HG02970 (cell line): Measurements from ENCODE around the gene PNMT.

Source experiments
- ATAC-seq: cut with Tn5 transposase; IDR thresholded peaks from one replicate; pipeline ENCODE4 v1.9.1; 2021; ENCODE audit warnings: mild to moderate bottlenecking, moderate library complexity, moderate number of reproducible peaks; ENCODE audit not compliant: unreplicated experiment, low FRiP score

PNMT gene

DNA sequence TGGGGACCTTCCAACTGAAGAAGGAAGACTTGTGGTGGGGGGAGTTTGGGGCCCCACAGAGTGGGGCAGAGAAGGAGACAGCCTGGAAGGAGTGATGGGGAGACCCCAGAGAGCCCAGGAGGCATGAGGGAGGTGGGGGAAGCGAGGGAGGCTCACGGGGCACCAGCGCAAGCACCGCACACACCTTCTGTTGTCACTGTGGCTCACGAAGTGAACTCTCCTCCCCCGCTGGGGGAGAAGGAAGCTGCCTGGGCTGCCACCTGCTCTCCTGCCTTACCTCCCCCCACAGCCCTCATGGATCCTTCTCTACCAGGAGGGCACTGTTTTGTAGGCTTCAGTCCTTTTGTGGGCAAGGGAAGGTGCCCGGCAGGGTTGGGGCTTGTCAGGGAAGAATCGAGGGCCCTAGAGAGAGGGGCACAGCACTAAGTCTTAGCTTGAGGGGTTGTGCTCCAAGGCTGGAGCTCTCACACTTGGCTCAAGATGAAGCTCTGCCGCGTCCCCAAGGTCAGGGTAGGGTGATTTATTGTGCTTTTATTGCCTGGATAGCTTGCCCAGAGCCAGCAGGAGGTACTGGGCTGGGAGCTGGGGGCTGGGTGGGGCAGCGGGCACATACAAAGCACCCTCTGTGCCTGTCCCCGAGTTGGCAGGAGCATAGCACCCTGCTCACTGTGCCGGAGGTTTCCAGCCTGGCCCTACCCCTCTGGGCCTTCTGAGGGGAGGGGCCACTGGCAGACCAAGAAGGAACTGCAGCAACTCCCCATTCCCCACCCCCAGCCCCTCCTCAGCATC is 35.9 kb upstream of the PNMT start:
- ATAC-seq = no peak

GRCh38 chr17:39633570-39634183 is 34.6 kb upstream of the PNMT start:
- ATAC-seq = no peak

- ATAC-seq = no peak
These were observed 33.8 kb upstream of the PNMT start for GRCh38 chr17:39634384-39634871.

- ATAC-seq = no peak
These were observed 32.6 kb upstream of the PNMT start for GRCh38 chr17:39635614-39636176.

DNA sequence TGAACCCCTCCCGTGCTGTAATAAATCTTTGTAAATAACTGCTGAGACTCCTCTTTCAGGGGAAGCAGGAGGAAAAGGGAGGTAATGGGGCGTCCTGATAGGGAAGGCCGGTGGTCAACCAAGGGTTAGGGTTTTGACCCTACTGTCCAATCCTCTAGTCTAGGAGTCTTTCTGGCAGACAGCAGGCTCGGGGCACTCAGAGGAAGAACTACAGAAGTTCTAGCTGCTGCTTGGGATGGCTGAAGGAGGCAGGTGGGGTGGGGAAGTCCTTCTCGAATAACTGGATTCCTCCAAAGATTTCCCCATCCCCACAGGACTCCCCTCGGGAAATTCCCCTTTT is 31.7 kb upstream of the PNMT start:
- ATAC-seq = no peak

- ATAC-seq = peak; percentile 76
These were observed 31.1 kb upstream of the PNMT start, which contains the start of gene STARD3 for GRCh38 chr17:39636927-39637736. TSS of gene STARD3 (plus strand) at chr17:39637144. CDS start at chr17:39653532, 16,388 bp downstream.

GRCh38 chr17:39638317-39638716 is 29.9 kb upstream of the PNMT start:
- no peak for ATAC-seq

DNA sequence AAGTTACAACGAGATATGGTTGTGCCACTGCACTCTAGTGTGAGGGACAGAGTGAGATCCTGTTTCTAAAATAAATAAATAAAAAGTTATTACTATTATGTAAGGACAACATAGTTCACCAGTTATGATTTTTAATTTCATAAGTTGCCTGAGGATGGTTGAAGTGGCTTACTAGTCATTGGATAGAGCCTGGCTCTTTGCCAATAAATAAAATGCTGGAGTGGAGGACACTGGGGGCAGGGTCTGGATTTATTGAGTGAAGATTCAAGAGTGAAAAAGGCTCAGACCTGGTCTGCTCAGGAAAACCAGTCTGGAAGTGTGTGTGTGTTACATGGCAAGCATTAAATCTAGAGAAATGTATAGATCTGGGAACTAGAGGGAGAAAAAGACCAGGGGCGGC is 29.2 kb upstream of the PNMT start:
- no peak for ATAC-seq

DNA sequence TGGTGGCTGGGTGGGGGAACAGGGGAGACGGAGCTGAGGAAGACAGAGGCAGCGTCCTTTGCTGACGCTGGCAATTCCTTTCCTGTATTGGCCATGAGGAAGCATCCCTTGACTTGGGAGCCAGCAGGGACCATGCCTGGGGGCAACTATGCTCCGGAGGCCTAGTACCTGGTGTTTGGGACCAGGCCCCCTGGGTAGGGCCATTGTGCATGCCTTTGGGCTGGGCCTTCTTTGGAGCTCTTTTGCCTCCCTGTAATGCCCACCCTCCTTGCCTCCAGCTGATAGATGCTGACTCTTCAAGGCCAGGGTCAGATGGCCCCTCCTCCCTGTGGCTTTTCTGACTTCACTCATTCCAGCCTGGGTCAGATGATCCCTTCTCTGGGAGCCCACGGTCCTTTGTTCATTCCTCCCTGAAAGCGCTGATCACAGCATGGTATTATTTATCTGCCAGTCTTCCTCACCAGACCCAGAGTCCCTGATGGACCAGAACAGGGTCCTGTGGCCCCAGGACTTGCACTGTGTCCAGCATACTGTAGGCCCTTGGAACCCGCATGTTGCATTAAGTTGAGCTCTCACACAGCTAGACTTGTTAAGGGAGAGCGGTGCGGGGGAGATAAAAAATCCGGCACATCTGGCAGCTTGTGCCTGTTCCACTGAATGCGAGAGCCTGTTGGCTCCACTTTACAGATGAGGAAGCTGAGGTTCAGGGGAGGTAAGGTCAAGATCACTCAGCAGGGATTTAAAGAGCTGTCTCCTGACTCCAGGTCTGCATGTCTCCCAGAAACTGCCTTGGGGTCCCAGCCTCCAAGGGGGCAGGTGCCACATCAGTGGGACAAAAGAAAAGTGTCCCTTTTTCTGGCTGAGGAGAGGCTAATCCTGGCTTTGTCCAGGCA is 28.4 kb upstream of the PNMT start:
- no peak for ATAC-seq

DNA sequence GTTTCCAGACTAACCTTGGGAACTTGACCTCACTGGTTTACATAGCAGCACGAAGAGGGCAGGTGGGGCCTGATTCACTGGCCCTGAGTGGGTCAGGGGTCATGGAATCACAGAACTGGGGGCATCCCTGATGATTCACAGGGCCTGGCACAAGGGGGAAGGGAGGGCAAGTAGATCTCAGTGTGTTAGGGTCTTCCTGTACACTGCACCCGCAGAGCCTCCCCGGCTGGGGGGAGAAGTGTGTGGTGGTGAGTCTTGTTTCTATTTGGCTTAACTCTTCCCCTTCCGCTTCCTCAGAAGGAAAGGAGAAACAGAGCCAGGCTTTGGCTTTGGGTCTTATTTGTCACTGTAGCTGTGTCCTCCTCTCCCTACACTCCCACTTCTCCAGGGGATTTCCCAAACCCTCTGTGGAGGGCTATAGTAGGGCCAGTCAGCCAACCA is 27.6 kb upstream of the PNMT start:
- ATAC-seq = no peak

DNA sequence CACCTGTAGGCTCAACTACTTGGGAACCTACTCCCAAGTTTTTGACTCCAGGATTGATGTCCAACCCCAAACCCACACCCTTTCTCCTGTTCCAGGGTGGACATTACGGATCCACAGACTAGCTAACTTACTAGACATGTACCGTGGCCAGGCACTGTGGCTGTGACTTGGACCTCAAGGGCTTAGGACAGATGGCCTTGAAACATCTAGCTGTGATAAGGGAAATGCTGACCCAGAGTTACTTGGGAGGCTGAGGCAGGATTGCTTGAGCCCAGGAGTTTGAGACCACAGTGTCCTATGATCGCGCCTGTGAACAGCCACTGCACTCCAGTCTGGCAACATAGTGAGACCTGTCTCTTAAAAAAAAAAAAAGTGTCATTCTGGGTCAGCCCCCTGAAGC is 27.2 kb upstream of the PNMT start:
- no peak for ATAC-seq

DNA sequence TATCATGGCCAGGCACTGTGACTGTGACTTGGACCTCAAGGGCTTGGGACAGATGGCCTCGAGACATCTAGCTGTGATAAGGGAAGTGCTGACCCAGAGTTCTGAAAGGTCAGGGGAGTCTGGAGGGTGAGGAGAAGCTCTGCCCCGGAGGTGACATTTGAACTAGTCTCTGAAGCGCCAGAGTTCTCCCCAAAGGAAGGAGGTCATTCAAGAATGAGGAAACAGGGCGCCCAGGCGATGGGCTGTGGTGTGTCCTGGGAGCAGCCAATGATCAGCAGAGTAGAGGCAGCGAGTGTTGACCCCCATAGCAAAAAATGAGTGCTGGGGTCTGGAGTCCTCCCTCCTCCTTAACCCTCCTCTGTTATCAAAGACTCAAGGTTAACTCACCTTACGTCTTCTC is 26.4 kb upstream of the PNMT start:
- no peak for ATAC-seq

- no peak for ATAC-seq
These were observed 25.8 kb upstream of the PNMT start for GRCh38 chr17:39642291-39643074.

DNA sequence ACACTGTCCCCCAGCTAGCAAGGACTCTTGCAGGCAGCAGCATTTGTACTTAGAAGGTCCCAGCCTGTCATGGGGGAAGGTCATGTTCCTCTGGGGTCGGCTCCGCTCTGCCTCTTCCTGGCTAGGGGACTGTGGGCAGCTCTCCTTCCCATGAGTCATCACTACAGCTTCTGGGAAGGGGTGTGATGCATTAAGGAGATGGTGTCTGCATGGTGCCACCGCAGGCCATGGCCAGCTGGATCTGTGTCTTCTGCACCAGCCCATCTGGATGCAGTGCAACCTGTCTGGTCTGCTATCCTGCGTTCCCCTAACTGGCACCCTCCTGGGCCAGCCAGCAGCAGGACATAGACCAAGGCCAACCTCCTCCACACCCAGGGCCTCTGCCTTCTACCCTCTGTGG is 25.0 kb upstream of the PNMT start:
- ATAC-seq = no peak

DNA sequence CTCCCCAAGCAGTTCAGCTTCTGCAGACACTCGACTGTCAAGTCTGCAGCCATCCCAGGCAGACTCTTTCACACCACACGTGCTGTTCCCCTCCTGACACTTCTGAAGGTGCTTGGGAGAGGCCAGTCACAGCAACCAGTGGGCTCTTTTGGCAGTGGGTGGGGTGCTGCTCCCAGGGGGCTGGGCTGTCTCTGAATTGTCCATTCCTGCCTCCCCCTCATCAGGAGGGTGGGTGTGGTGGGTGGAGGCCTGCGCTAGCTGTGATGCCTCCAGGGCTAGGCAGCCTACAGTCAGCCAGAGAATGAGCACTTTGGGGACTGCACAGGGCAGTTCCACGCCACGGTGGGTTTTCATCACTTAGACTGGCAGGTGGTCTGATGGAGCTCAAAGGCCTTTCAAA is 21.0 kb upstream of the PNMT start:
- ATAC-seq = no peak

GRCh38 chr17:39648616-39649366 is 19.5 kb upstream of the PNMT start:
- ATAC-seq = no peak

GRCh38 chr17:39650121-39650579 is 18.1 kb upstream of the PNMT start:
- no peak for ATAC-seq

DNA sequence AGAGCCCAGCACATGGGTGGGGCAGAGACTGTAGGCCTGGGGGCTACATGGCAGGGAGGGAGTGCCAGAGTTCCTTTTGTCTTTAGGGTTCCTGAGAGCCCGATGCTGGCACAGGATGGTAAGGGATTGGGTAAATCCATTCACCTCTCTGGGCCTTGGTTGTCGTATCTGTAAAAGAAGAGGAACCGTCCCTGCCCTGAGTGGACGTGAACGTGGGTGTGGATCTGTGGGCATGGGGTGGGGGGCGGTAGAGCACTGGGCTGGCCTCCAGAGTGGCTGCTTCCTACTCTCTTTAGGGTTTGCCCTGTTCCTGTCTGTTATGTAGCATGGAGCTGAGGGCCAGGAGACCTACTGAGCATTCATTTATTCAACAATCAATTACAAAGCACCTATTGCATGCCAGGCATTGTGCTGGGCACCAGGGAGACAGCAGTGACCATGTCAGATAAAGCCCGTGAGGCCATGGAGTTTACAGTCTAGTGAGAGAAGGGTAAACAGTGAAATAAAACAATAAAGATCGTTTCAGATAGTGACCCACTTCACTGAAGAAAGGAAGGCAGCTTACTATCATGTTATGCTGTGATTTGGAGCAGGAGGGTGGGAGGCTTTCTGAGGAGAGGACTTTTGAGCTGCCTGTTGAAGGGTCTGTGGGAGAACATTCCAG is 16.2 kb upstream of the PNMT start:
- no peak for ATAC-seq
